ENCODE results near the gene FZD10. TPM values are rescaled to one million over a fixed set of nuclear protein-coding genes. Genes with fewer than 3 reads are reported as not detected.

The FZD10 gene
- total RNA-seq, 4 donors from 2014 or later = under 0.01 to 0.39 (median 0.21) TPM

GRCh38 chr12:130136509-130137039 lies 25.7 kb upstream of the FZD10 start:
- no peak for TF ChIP-seq CTCF (IDR thresholded peaks at IDR 0.05)
- no peak for TF ChIP-seq EP300 (IDR thresholded peaks at IDR 0.05)
- no peak for TF ChIP-seq POLR2A (IDR thresholded peaks at IDR 0.05)
- WGBS, 2 donors = 67 to 74% methylated on average over 11 of the region's 11 CpGs
- DNase-seq (ENCODE audit: low spot score in 2 of 2) = peak in 1 of 2 donors; percentile 17
- H3K4me1 ChIP-seq = peaks cover 0 to 11% (median 0%) of the 10 kb centered on the region in 4 donors
- no peaks in the 10 kb centered on the region for H3K27me3 ChIP-seq
- no peaks in the 10 kb centered on the region for H3K36me3 ChIP-seq
- no peaks in the 10 kb centered on the region for H3K9me3 ChIP-seq
- no peak overlapping the region for H3K4me3 ChIP-seq
- H3K27ac ChIP-seq = no peak overlapping the region

- Histone ChIP-seq H3K27me3 (no peaks in the 10 kb centered on the region), H3K4me3 (no peak overlapping the region), H3K9me3 (no peaks in the 10 kb centered on the region), H3K4me1 (peaks cover 0 to 11% (median 0%) of the 10 kb centered on the region in 4 donors), H3K27ac (no peak overlapping the region), H3K36me3 (no peaks in the 10 kb centered on the region)
- WGBS, 2 donors = 49 to 52% methylated on average over 26 of the region's 26 CpGs
- TF ChIP-seq POLR2A (IDR thresholded peaks at IDR 0.05) = no peak
- TF ChIP-seq CTCF (IDR thresholded peaks at IDR 0.05) = no peak
- TF ChIP-seq EP300 (IDR thresholded peaks at IDR 0.05) = no peak
- no peak for DNase-seq (ENCODE audit: low spot score in 2 of 2)
Measured at GRCh38 chr12:130137040-130138018, 24.9 kb upstream of the FZD10 start.

DNA sequence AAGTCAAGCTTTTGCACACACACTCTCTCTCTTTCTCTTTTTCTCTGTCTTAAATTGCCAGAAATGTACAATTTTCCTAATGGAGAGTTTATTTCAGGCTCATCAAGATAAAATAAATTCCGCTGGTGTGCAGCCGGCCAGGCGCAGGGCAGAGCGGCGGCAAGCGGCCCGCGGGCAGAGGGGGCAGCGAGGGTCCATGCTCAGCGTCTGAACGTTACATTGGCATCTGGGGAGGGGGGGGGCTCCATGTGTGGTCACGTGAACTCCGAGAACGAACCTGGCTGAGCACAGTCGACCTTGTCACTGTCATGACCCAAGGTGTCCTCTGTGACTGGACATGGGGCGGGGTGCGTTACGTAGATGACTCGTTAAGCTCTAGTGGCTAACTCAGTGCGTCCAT lies 23.8 kb upstream of the FZD10 start:
- no peak for DNase-seq (ENCODE audit: low spot score in 2 of 2)
- Histone ChIP-seq H3K4me1 (peaks cover 0 to 11% (median 0%) of the 10 kb centered on the region in 4 donors), H3K36me3 (no peaks in the 10 kb centered on the region), H3K27me3 (no peaks in the 10 kb centered on the region), H3K9me3 (no peaks in the 10 kb centered on the region), H3K4me3 (no peak overlapping the region), H3K27ac (no peak overlapping the region)
- no peak for TF ChIP-seq CTCF (IDR thresholded peaks at IDR 0.05)
- TF ChIP-seq POLR2A (IDR thresholded peaks at IDR 0.05) = no peak
- no peak for TF ChIP-seq EP300 (IDR thresholded peaks at IDR 0.05)
- WGBS, 2 donors = 90 to 95% methylated on average over 20 of the region's 20 CpGs

DNA sequence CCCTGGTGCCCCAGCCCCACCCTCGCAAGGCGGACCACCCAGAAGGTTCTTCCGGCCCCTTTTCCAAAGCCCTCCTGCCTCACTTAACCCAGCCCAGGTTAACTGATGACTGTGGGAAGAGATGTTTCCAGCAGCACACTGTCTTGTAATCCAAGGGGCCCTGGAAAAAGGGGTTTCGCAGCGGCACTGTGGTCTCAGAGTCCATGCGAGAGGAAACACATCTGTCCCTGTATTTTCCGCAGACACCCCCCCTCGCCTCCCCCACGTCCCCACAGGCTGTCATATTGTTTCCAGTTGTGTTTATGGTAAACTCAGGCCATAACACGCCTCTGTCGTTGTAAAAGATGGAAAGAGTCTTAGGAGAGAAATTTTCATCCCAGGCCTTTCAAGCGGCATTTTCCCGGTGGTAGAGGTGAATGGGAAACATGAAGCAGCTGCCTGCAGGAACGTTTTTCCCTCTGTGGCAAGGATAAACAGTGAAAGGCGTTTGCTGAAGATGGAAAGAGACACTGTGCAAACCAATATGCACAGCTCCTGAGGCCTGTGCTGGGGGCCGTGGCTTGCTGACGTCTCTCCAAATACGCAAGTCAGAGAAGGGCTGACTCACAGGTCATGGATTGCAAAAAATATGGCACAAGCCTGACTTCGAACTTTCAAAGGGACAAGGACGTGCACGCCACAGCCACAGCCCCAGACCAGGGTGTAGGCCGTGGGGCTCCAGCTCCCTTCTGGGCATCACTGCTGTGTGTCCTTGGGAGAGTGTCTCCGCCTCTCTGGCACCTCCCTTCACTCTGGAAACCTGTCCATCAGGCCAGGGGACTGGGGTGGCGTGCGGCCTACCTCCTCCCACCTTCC lies 22.5 kb upstream of the FZD10 start:
- Histone ChIP-seq H3K4me3 (no peak overlapping the region), H3K4me1 (peaks cover 0 to 6% (median 0%) of the 10 kb centered on the region in 4 donors), H3K27ac (no peak overlapping the region), H3K27me3 (no peaks in the 10 kb centered on the region), H3K36me3 (no peaks in the 10 kb centered on the region), H3K9me3 (no peaks in the 10 kb centered on the region)
- WGBS, 2 donors = 63 to 70% methylated on average over 25 of the region's 25 CpGs
- no peak for DNase-seq (ENCODE audit: low spot score in 2 of 2)
- TF ChIP-seq CTCF (IDR thresholded peaks at IDR 0.05) (no peak), EP300 (IDR thresholded peaks at IDR 0.05) (peak in 1 of 2 donors; percentile 19)

Data from tibial nerve (tissue), 4 donors.